Psoas muscle (tissue), 8 donors: ENCODE measurements around the gene KMT5B. TPM values are rescaled to one million over a fixed set of nuclear protein-coding genes. Genes with fewer than 3 reads are reported as not detected.

Experiments
- ATAC-seq, 4 donors: fragments of 200-7000 bp; cut with Tn5 transposase; one replicate each; pipeline ENCODE4 v1.9.1; 2020; ENCODE audit warnings: moderate library complexity in 3 of 4, mild to moderate bottlenecking in 2 of 4
- DNase-seq, 2 donors: peaks; one replicate each; pipeline ENCODE4 v3.0.0-alpha.2; 2020
- H3K27ac ChIP-seq: fragments of 200-600 bp; one replicate; pipeline ENCODE4 v1.8.0; 2022
- H3K27me3 ChIP-seq, 3 donors: fragments of 200-600 bp in 1 of 3; one replicate each; pipeline versions ENCODE4 v1.6.1 to v1.8.0; 2013 to 2022; ENCODE audit warnings: low read length in 2 of 3, mild to moderate bottlenecking in 2 of 3, moderate library complexity in 1 of 3; ENCODE audit not compliant: insufficient read depth in 3 of 3
- H3K36me3 ChIP-seq, 2 donors: fragments of 200-600 bp in 1 of 2; one replicate each; pipeline versions ENCODE4 v1.6.1 to v1.8.0; 2013 to 2022; ENCODE audit warnings: low read depth in 1 of 2, mild to moderate bottlenecking in 1 of 2, moderate library complexity in 1 of 2; ENCODE audit not compliant: insufficient read depth in 1 of 2
- H3K4me1 ChIP-seq: fragments of 200-600 bp; one replicate; pipeline ENCODE4 v1.8.0; 2022
- H3K4me3 ChIP-seq: fragments of 200-600 bp; one replicate; pipeline ENCODE4 v1.8.0; 2022; ENCODE audit warnings: mild to moderate bottlenecking
- H3K9me3 ChIP-seq: fragments of 200-600 bp; one replicate; pipeline ENCODE4 v1.8.0; 2022
- CTCF ChIP-seq: fragments of 200-600 bp; IDR thresholded peaks from one replicate; pipeline ENCODE4 v1.8.0; 2022; ENCODE audit warnings: antibody characterized with exemption
- WGBS, 3 donors: extraction: QIAGEN DNeasy Blood & Tissue Kit; methylation state at CpG; one replicate each; pipeline versions ENCODE4 v1.1.6 to v1.1.7; 2013; 5-methylcytosine and 5-hydroxymethylcytosine counted together
- intact Hi-C, 2 donors: fragments of 100-400 bp; cut with DNase I; formaldehyde crosslinking; loops; one replicate each; pipeline versions ENCODE4 v1.11.0 to v1.14.2; 2022
- polyA plus RNA-seq, 3 donors: library from polyadenylated mRNA; stranded (reverse); fragments of 200-250 nt; gene quantifications; one replicate each; pipeline ENCODE4 v1.2.3, GENCODE V29; 2013
- total RNA-seq, 4 donors: library from RNA; stranded (reverse); fragmentation: NEBNext Ultra II Directional in 2 of 4; extraction: Animal tissue kit (Norgen Biotek cat#: 25700) in 2 of 4; gene quantifications; one replicate each; pipeline versions ENCODE4 v1.2.1 to v1.2.4, GENCODE V29; 2021 to 2023
- donor health status: healthy with polysubstance abuse.
- donor health status: DM: no; HTN: no; CAD: no; lungs with moderate emphysema.
- donor health status: Bipolar disorder and iron deficiency.
- donor health status: healthy.
- donor health status: DM: yes; HTN: yes; CAD: no.
- donor health status: DM: no; HTN: no; CAD: no.
- donor health status: DM: no; HTN: no; CAD: no.
- donor health status: DM: yes; HTN: yes; CAD: no.

KMT5B gene
- total and polyA plus RNA-seq, 7 donors, result 9.8 to 27.6 (median 18.1) TPM

GRCh38 chr11:68211546-68211945 lies 1.6 kb downstream of the KMT5B start:
- no peak for ATAC-seq
- H3K4me1 ChIP-seq, result peaks cover 68% of the 10 kb centered on the region
- 27 to 37% (median 29%) methylated on average over 14 of the region's 14 CpGs for WGBS, 3 donors

GRCh38 chr11:68206211-68206610 lies 6.9 kb downstream of the KMT5B start:
- ATAC-seq, result peak; percentile 42 to 75 (median 62)

More at GRCh38 chr11:68211546-68211945, 1.6 kb downstream of the KMT5B start:
- intact Hi-C loops, result no loop called here
- TF ChIP-seq CTCF, result no peak
- no peak for DNase-seq
- Histone ChIP-seq H3K27me3 (no peaks in the 10 kb centered on the region), H3K36me3 (no peaks in the 10 kb centered on the region), H3K27ac (peak overlapping the region; percentile 96), H3K4me3 (peak overlapping the region; percentile 92), H3K9me3 (no peaks in the 10 kb centered on the region)

GRCh38 chr11:68204402-68204801 lies 8.7 kb downstream of the KMT5B start:
- 35 to 63% (median 49%) methylated on average over 4 to 6 of the region's 6 CpGs for WGBS, 3 donors
- H3K4me1 ChIP-seq, result peaks cover 74% of the 10 kb centered on the region

More at GRCh38 chr11:68206211-68206610, 6.9 kb downstream of the KMT5B start:
- 14 to 23% (median 17%) methylated on average over 5 of the region's 5 CpGs for WGBS, 3 donors
- intact Hi-C loops, result loop anchor here in 1 of 2 donors (5.0 kb wide), 1 partner anchor 84 kb away; the partner anchor contains the start of gene CHKA
- Histone ChIP-seq H3K4me3 (no peak overlapping the region), H3K9me3 (no peaks in the 10 kb centered on the region), H3K27me3 (no peaks in the 10 kb centered on the region), H3K27ac (no peak overlapping the region), H3K36me3 (no peaks in the 10 kb centered on the region), H3K4me1 (peaks cover 73% of the 10 kb centered on the region)
- TF ChIP-seq CTCF, result peak; percentile 79
- no peak for DNase-seq

GRCh38 chr11:68202165-68202564 lies 10.9 kb downstream of the KMT5B start:
- DNase-seq (no peak), ATAC-seq (no peak)
- 61 to 70% (median 70%) methylated on average over 2 of the region's 2 CpGs for WGBS, 3 donors
- peaks cover 76% of the 10 kb centered on the region for H3K4me1 ChIP-seq
- no peaks in the 10 kb centered on the region for H3K36me3 ChIP-seq
- no peaks in the 10 kb centered on the region for H3K27me3 ChIP-seq
- no peaks in the 10 kb centered on the region for H3K9me3 ChIP-seq
- intact Hi-C loops, result no loop called here
- no peak overlapping the region for H3K4me3 ChIP-seq
- no peak overlapping the region for H3K27ac ChIP-seq
- TF ChIP-seq CTCF, result no peak

More at GRCh38 chr11:68204402-68204801, 8.7 kb downstream of the KMT5B start:
- H3K4me3 ChIP-seq, result no peak overlapping the region
- H3K9me3 ChIP-seq, result no peaks in the 10 kb centered on the region
- intact Hi-C loops, result no loop called here
- DNase-seq (no peak), ATAC-seq (no peak)
- no peaks in the 10 kb centered on the region for H3K36me3 ChIP-seq
- no peak for TF ChIP-seq CTCF
- H3K27ac ChIP-seq, result no peak overlapping the region
- no peaks in the 10 kb centered on the region for H3K27me3 ChIP-seq

GRCh38 chr11:68201492-68201891 lies 11.6 kb downstream of the KMT5B start:
- WGBS, 3 donors, result 89 to 90% (median 90%) methylated on average over 4 of the region's 4 CpGs
- no peak for ATAC-seq
- H3K4me1 ChIP-seq, result peaks cover 70% of the 10 kb centered on the region

More at GRCh38 chr11:68201492-68201891, 11.6 kb downstream of the KMT5B start:
- Histone ChIP-seq H3K27me3 (no peaks in the 10 kb centered on the region), H3K4me3 (no peak overlapping the region), H3K36me3 (no peaks in the 10 kb centered on the region), H3K27ac (no peak overlapping the region), H3K9me3 (no peaks in the 10 kb centered on the region)
- intact Hi-C loops, result no loop called here
- no peak for TF ChIP-seq CTCF
- no peak for DNase-seq
